GM12878 (cell line): ENCODE results near the gene STAT3. TPM values are rescaled to one million over a fixed set of nuclear protein-coding genes. Genes with fewer than 3 reads are reported as not detected.

Source experiments
- ATAC-seq: fragments of 200-7000 bp; cut with Tn5 transposase; 3 replicates; pipeline ENCODE4 v1.9.1; 2020; ENCODE audit warnings: mild to moderate bottlenecking, moderate library complexity
- BruUV-seq: library from RNA; stranded (reverse); fragments of 400-500 nt; replicated peaks from 2 replicates; lab custom pipeline; 2021; lab: Mats Ljungman, UMichigan
- CTCF ChIA-PET: fragments of 300-600 bp; sonication (Branson Sonifier 250); formaldehyde crosslinking; extraction: SDS; loops from one replicate; lab custom pipeline; 2021; ENCODE audit warnings: inconsistent platforms; lab: Yijun Ruan, JAX
- POLR2A ChIA-PET: fragments of 350-600 bp; formaldehyde crosslinking; extraction: SDS; loops from one replicate; lab custom pipeline; 2021; ENCODE audit warnings: inconsistent platforms; lab: Charles Lee
- RAD21 ChIA-PET: fragments of 300-600 bp; sonication (Branson Sonifier 250); formaldehyde crosslinking; loops from one replicate; lab custom pipeline; 2023; ENCODE audit warnings: antibody characterized with exemption; ENCODE audit not compliant: unreplicated experiment; lab: Charles Lee
- SMC1A ChIA-PET: fragments of 300-600 bp; sonication (Branson Sonifier 250); formaldehyde crosslinking; loops from one replicate; lab custom pipeline; 2023; ENCODE audit not compliant: unreplicated experiment, uncharacterized antibody; lab: Charles Lee
- DNase-seq: peaks from one replicate; pipeline ENCODE4 v3.0.0-alpha.2; 2011; ENCODE audit warnings: low read depth, low spot score
- FAIRE-seq: peaks from 3 replicates; lab custom pipeline; 2011; peaks lifted over from hg19 to GRCh38; lab: Jason Lieb, UNC
- H2AFZ ChIP-seq: 2 replicates; pipeline ENCODE4 v1.6.0; 2011; ENCODE audit warnings: low read depth, low read length, control low read depth; ENCODE audit not compliant: control insufficient read depth
- H3K27ac ChIP-seq: 2 replicates; pipeline ENCODE4 v1.5.1; 2011; ENCODE audit warnings: control low read depth; ENCODE audit not compliant: control insufficient read depth, insufficient read depth
- H3K27me3 ChIP-seq, 2 experiments: replicated peaks in 1 of 2; 2 replicates each; pipeline versions ENCODE4 v1.6.0 to v1.6.1; 2011; ENCODE audit warnings: low read length in 1 of 2; ENCODE audit not compliant: control insufficient read depth in 2 of 2, insufficient read depth in 2 of 2
- H3K36me3 ChIP-seq, 2 experiments: 2 replicates each; pipeline ENCODE4 v1.5.1; 2011; ENCODE audit warnings: low read length in 1 of 2; ENCODE audit not compliant: control insufficient read depth in 2 of 2, insufficient read depth in 2 of 2
- H3K4me1 ChIP-seq: 2 replicates; pipeline ENCODE4 v1.6.1; 2011; ENCODE audit warnings: mild to moderate bottlenecking, low read length, moderate library complexity, mixed read lengths; ENCODE audit not compliant: control insufficient read depth, insufficient read depth
- H3K4me2 ChIP-seq: 2 replicates; pipeline ENCODE4 v1.6.0; 2011; ENCODE audit warnings: control low read depth; ENCODE audit not compliant: control insufficient read depth, insufficient read depth
- H3K4me3 ChIP-seq: fragments of 200-600 bp; sonication (generic); 2 replicates; pipeline ENCODE4 v1.5.1; 2016
- H3K79me2 ChIP-seq: 2 replicates; pipeline ENCODE4 v1.6.0; 2011; ENCODE audit warnings: low read length; ENCODE audit not compliant: control insufficient read depth, insufficient read depth
- H3K9ac ChIP-seq: 2 replicates; pipeline ENCODE4 v1.8.0; 2011; ENCODE audit warnings: low read length, control low read depth, mixed read lengths; ENCODE audit not compliant: control insufficient read depth, insufficient read depth
- H3K9me3 ChIP-seq: replicated peaks from 3 replicates; pipeline ENCODE4 v1.5.1; 2011; ENCODE audit warnings: mild to moderate bottlenecking, low read length; ENCODE audit not compliant: control insufficient read depth, insufficient read depth
- H4K20me1 ChIP-seq: 2 replicates; pipeline ENCODE4 v1.6.0; 2011; ENCODE audit not compliant: control insufficient read depth, insufficient read depth
- NKRF ChIP-seq: fragments of 450-650 bp; conservative IDR thresholded peaks from 2 replicates; pipeline ENCODE4 v1.6.1; 2017; ENCODE audit warnings: mild to moderate bottlenecking, moderate library complexity
- WGBS: methylation state at CpG from one replicate; pipeline ENCODE4 v1.1.6; 2016; ENCODE audit warnings: low lambda C conversion rate; ENCODE audit not compliant: insufficient replicate concordance, insufficient coverage; ENCODE audit errors: missing lambda C conversion rate; 5-methylcytosine and 5-hydroxymethylcytosine counted together
- in situ Hi-C: fragments of 300-500 bp; cut with MboI; formaldehyde crosslinking; loops from 9 replicates; pipeline ENCODE4 v1.14.3; 2018; ENCODE audit warnings: mixed read lengths
- intact Hi-C: fragments of 100-400 bp; cut with micrococcal nuclease; formaldehyde crosslinking; loops from one replicate; pipeline ENCODE4 v1.14.2; 2022; ENCODE audit not compliant: unreplicated experiment
- polyA plus RNA-seq, 11 experiments: library from polyadenylated mRNA; depleted of rRNA in 4 of 11; unstranded in 6 of 11; stranded (reverse) in 5 of 11; fragments of >200 nt; fragmentation: Nextera tagmentation in 4 of 11; fragmentation: Illumina TruSeq in 1 of 11; extraction: Ambion mirVana in 4 of 11; extraction: Trizol in 1 of 11; gene quantifications; 1 replicate in 1 of 11; 2 replicates in 10 of 11; pipeline versions ENCODE4 v1.2.1 to v1.2.3, GENCODE V29; 2011 to 2016; ENCODE audit warnings: inconsistent platforms in 2 of 11, missing spikeins in 2 of 11, low read depth in 1 of 11
- total RNA-seq, 4 experiments: library from RNA; depleted of rRNA in 3 of 4; stranded (reverse); fragments of >200 nt in 3 of 4; fragmentation: Illumina TruSeq in 1 of 4; extraction: Trizol in 1 of 4; gene quantifications; 2 replicates each; pipeline versions ENCODE4 v1.2.1 to v1.2.3, GENCODE V29; 2013 to 2021
- TF ChIP-seq, protein P1 (sequence below): fragments of 450-650 bp; IDR thresholded peaks from 2 replicates; pipeline ENCODE4 v1.6.1; 2016; ENCODE audit warnings: mild to moderate bottlenecking
- TF ChIP-seq, protein P2 (sequence below): fragments of 450-650 bp; IDR thresholded peaks from 2 replicates; pipeline ENCODE4 v1.6.1; 2017; ENCODE audit warnings: mild to moderate bottlenecking, moderate library complexity

Gene STAT3
- total and polyA plus RNA-seq, 10 of the 15 experiments (the other 5 are each of a cell fraction or from before 2014, with no cell fraction given): 18.4 to 96.4 (median 60.9) TPM

DNA sequence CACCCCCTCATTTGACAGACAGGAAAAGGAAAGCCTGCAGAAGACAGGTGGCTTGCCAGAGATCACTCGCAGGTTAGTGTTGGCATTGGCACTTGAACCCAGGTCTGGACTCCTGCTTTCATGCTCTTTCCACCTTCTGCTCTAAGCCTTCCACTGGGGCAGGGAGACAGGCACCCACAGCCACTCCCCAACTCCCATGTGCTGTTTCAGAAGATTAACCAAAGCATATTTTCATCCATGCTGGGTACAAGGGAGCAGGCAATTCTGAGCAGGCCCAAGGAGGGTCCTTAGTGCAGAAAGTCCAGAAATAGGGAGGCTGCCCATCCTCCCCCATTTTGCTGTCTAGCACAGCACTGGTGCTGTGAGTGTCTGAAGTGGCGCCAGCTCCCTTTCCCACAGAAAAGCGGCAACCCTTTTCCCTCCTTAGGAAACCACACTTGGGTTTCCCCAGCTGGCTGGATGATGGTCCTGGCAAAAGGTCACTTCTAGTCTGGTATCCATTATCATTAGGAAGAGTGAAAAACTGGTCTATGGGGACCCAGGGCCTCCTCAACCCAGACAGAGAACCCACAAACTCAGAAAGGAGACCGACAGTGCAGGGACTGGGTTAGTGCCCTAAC, 36.9 kb upstream of the STAT3 start:
- DNase-seq (no peak), FAIRE-seq (no peak), ATAC-seq (no peak)
- no peaks in the 10 kb centered on the region for H3K36me3 ChIP-seq
- peaks cover 16 to 17% of the 10 kb centered on the region in 2 experiments; a peak in 3 of 4 replicates for H3K27me3 ChIP-seq
- no peaks in the 10 kb centered on the region for H3K9me3 ChIP-seq
- WGBS: 92% methylated on average over 4 of the region's 4 CpGs
- BruUV-seq: no TSS peak
- in situ Hi-C loops: no loop called here
- H2AFZ ChIP-seq: no peak overlapping the region
- no peak overlapping the region for H3K4me2 ChIP-seq
- POLR2A ChIA-PET: interaction anchor here (0.6 kb wide), 1 partner anchor 47 kb away, joined by 3 read pairs; no protein-coding TSS in a partner anchor
- H3K27ac ChIP-seq: no peak overlapping the region
- peaks cover 5% of the 10 kb centered on the region; the same call in 1 of the 2 replicates for H3K4me1 ChIP-seq
- RAD21 ChIA-PET: no interaction called here
- no peak overlapping the region for H3K4me3 ChIP-seq
- no peaks in the 10 kb centered on the region for H4K20me1 ChIP-seq
- intact Hi-C loops: no loop called here
- SMC1A ChIA-PET: interaction anchor here (1.0 to 2.0 kb wide), 2 partner anchors 102 to 184 kb away, joined by 3 to 6 read pairs; partner anchors contain the start of genes RETREG3 and TUBG1
- TF ChIP-seq, protein P1, sequence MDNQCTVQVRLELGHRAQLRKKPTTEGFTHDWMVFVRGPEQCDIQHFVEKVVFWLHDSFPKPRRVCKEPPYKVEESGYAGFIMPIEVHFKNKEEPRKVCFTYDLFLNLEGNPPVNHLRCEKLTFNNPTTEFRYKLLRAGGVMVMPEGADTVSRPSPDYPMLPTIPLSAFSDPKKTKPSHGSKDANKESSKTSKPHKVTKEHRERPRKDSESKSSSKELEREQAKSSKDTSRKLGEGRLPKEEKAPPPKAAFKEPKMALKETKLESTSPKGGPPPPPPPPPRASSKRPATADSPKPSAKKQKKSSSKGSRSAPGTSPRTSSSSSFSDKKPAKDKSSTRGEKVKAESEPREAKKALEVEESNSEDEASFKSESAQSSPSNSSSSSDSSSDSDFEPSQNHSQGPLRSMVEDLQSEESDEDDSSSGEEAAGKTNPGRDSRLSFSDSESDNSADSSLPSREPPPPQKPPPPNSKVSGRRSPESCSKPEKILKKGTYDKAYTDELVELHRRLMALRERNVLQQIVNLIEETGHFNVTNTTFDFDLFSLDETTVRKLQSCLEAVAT: no peak
- no peak for TF ChIP-seq NKRF
- TF ChIP-seq, protein P2, sequence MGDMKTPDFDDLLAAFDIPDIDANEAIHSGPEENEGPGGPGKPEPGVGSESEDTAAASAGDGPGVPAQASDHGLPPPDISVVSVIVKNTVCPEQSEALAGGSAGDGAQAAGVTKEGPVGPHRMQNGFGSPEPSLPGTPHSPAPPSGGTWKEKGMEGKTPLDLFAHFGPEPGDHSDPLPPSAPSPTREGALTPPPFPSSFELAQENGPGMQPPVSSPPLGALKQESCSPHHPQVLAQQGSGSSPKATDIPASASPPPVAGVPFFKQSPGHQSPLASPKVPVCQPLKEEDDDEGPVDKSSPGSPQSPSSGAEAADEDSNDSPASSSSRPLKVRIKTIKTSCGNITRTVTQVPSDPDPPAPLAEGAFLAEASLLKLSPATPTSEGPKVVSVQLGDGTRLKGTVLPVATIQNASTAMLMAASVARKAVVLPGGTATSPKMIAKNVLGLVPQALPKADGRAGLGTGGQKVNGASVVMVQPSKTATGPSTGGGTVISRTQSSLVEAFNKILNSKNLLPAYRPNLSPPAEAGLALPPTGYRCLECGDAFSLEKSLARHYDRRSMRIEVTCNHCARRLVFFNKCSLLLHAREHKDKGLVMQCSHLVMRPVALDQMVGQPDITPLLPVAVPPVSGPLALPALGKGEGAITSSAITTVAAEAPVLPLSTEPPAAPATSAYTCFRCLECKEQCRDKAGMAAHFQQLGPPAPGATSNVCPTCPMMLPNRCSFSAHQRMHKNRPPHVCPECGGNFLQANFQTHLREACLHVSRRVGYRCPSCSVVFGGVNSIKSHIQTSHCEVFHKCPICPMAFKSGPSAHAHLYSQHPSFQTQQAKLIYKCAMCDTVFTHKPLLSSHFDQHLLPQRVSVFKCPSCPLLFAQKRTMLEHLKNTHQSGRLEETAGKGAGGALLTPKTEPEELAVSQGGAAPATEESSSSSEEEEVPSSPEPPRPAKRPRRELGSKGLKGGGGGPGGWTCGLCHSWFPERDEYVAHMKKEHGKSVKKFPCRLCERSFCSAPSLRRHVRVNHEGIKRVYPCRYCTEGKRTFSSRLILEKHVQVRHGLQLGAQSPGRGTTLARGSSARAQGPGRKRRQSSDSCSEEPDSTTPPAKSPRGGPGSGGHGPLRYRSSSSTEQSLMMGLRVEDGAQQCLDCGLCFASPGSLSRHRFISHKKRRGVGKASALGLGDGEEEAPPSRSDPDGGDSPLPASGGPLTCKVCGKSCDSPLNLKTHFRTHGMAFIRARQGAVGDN: no peak
- no peaks in the 10 kb centered on the region for H3K79me2 ChIP-seq
- CTCF ChIA-PET: interaction anchor here (1.5 kb wide), 1 partner anchor 18 kb away, joined by 3 read pairs; no protein-coding TSS in a partner anchor
- H3K9ac ChIP-seq: no peak overlapping the region
